GM12878 (cell line): Measurements from ENCODE around the gene CRYGN. TPM values are rescaled to one million over a fixed set of nuclear protein-coding genes. Genes with fewer than 3 reads are reported as not detected.

ENCODE experiments used
- ATAC-seq: fragments of 200-7000 bp; cut with Tn5 transposase; 3 replicates; pipeline ENCODE4 v1.9.1; 2020; ENCODE audit warnings: mild to moderate bottlenecking, moderate library complexity
- BruUV-seq: library from RNA; stranded (reverse); fragments of 400-500 nt; replicated peaks from 2 replicates; lab custom pipeline; 2021; lab: Mats Ljungman, UMichigan
- CTCF ChIA-PET: fragments of 300-600 bp; sonication (Branson Sonifier 250); formaldehyde crosslinking; extraction: SDS; loops from one replicate; lab custom pipeline; 2021; ENCODE audit warnings: inconsistent platforms; lab: Yijun Ruan, JAX
- POLR2A ChIA-PET: fragments of 350-600 bp; formaldehyde crosslinking; extraction: SDS; loops from one replicate; lab custom pipeline; 2021; ENCODE audit warnings: inconsistent platforms; lab: Charles Lee
- RAD21 ChIA-PET: fragments of 300-600 bp; sonication (Branson Sonifier 250); formaldehyde crosslinking; loops from one replicate; lab custom pipeline; 2023; ENCODE audit warnings: antibody characterized with exemption; ENCODE audit not compliant: unreplicated experiment; lab: Charles Lee
- SMC1A ChIA-PET: fragments of 300-600 bp; sonication (Branson Sonifier 250); formaldehyde crosslinking; loops from one replicate; lab custom pipeline; 2023; ENCODE audit not compliant: unreplicated experiment, uncharacterized antibody; lab: Charles Lee
- DNase-seq: peaks from one replicate; pipeline ENCODE4 v3.0.0-alpha.2; 2011; ENCODE audit warnings: low read depth, low spot score
- FAIRE-seq: peaks from 3 replicates; lab custom pipeline; 2011; peaks lifted over from hg19 to GRCh38; lab: Jason Lieb, UNC
- H2AFZ ChIP-seq: 2 replicates; pipeline ENCODE4 v1.6.0; 2011; ENCODE audit warnings: low read depth, low read length, control low read depth; ENCODE audit not compliant: control insufficient read depth
- H3K27ac ChIP-seq: 2 replicates; pipeline ENCODE4 v1.5.1; 2011; ENCODE audit warnings: control low read depth; ENCODE audit not compliant: control insufficient read depth, insufficient read depth
- H3K27me3 ChIP-seq, 2 experiments: replicated peaks in 1 of 2; 2 replicates each; pipeline versions ENCODE4 v1.6.0 to v1.6.1; 2011; ENCODE audit warnings: low read length in 1 of 2; ENCODE audit not compliant: control insufficient read depth in 2 of 2, insufficient read depth in 2 of 2
- H3K36me3 ChIP-seq, 2 experiments: 2 replicates each; pipeline ENCODE4 v1.5.1; 2011; ENCODE audit warnings: low read length in 1 of 2; ENCODE audit not compliant: control insufficient read depth in 2 of 2, insufficient read depth in 2 of 2
- H3K4me1 ChIP-seq: 2 replicates; pipeline ENCODE4 v1.6.1; 2011; ENCODE audit warnings: mild to moderate bottlenecking, low read length, moderate library complexity, mixed read lengths; ENCODE audit not compliant: control insufficient read depth, insufficient read depth
- H3K4me2 ChIP-seq: 2 replicates; pipeline ENCODE4 v1.6.0; 2011; ENCODE audit warnings: control low read depth; ENCODE audit not compliant: control insufficient read depth, insufficient read depth
- H3K4me3 ChIP-seq: fragments of 200-600 bp; sonication (generic); 2 replicates; pipeline ENCODE4 v1.5.1; 2016
- H3K79me2 ChIP-seq: 2 replicates; pipeline ENCODE4 v1.6.0; 2011; ENCODE audit warnings: low read length; ENCODE audit not compliant: control insufficient read depth, insufficient read depth
- H3K9ac ChIP-seq: 2 replicates; pipeline ENCODE4 v1.8.0; 2011; ENCODE audit warnings: low read length, control low read depth, mixed read lengths; ENCODE audit not compliant: control insufficient read depth, insufficient read depth
- H3K9me3 ChIP-seq: replicated peaks from 3 replicates; pipeline ENCODE4 v1.5.1; 2011; ENCODE audit warnings: mild to moderate bottlenecking, low read length; ENCODE audit not compliant: control insufficient read depth, insufficient read depth
- H4K20me1 ChIP-seq: 2 replicates; pipeline ENCODE4 v1.6.0; 2011; ENCODE audit not compliant: control insufficient read depth, insufficient read depth
- ESRRA ChIP-seq: IDR thresholded peaks from 2 replicates; pipeline ENCODE4 v1.6.1; 2012; ENCODE audit warnings: mild to moderate bottlenecking, low read length, improper control_type of control experiment
- FOXK2 ChIP-seq: fragments of 450-650 bp; IDR thresholded peaks from 2 replicates; pipeline ENCODE4 v1.6.1; 2017; ENCODE audit warnings: mild to moderate bottlenecking, moderate library complexity
- NFXL1 ChIP-seq: fragments of 450-650 bp; IDR thresholded peaks from 2 replicates; pipeline ENCODE4 v1.6.1; 2017; ENCODE audit warnings: antibody characterized with exemption, mild to moderate bottlenecking, borderline replicate concordance
- RAD51 ChIP-seq: fragments of 450-650 bp; IDR thresholded peaks from 2 replicates; pipeline ENCODE4 v1.6.1; 2016; ENCODE audit warnings: moderate library complexity, mild to moderate bottlenecking, inconsistent platforms
- RCOR1 ChIP-seq: conservative IDR thresholded peaks from 2 replicates; pipeline ENCODE4 v1.6.1; 2012; ENCODE audit warnings: low read depth, low read length, improper control_type of control experiment
- WRNIP1 ChIP-seq: IDR thresholded peaks from 2 replicates; pipeline ENCODE4 v1.6.1; 2011; ENCODE audit warnings: low read depth, low read length, improper control_type of control experiment, borderline replicate concordance
- ZNF384 ChIP-seq: IDR thresholded peaks from 2 replicates; pipeline ENCODE4 v1.6.1; 2012; ENCODE audit warnings: low read depth, mild to moderate bottlenecking, low read length, improper control_type of control experiment, borderline replicate concordance
- WGBS: methylation state at CpG from one replicate; pipeline ENCODE4 v1.1.6; 2016; ENCODE audit warnings: low lambda C conversion rate; ENCODE audit not compliant: insufficient replicate concordance, insufficient coverage; ENCODE audit errors: missing lambda C conversion rate; 5-methylcytosine and 5-hydroxymethylcytosine counted together
- in situ Hi-C: fragments of 300-500 bp; cut with MboI; formaldehyde crosslinking; loops from 9 replicates; pipeline ENCODE4 v1.14.3; 2018; ENCODE audit warnings: mixed read lengths
- intact Hi-C: fragments of 100-400 bp; cut with micrococcal nuclease; formaldehyde crosslinking; loops from one replicate; pipeline ENCODE4 v1.14.2; 2022; ENCODE audit not compliant: unreplicated experiment
- polyA plus RNA-seq, 11 experiments: library from polyadenylated mRNA; depleted of rRNA in 4 of 11; unstranded in 6 of 11; stranded (reverse) in 5 of 11; fragments of >200 nt; fragmentation: Nextera tagmentation in 4 of 11; fragmentation: Illumina TruSeq in 1 of 11; extraction: Ambion mirVana in 4 of 11; extraction: Trizol in 1 of 11; gene quantifications; 1 replicate in 1 of 11; 2 replicates in 10 of 11; pipeline versions ENCODE4 v1.2.1 to v1.2.3, GENCODE V29; 2011 to 2016; ENCODE audit warnings: inconsistent platforms in 2 of 11, missing spikeins in 2 of 11, low read depth in 1 of 11
- total RNA-seq, 4 experiments: library from RNA; depleted of rRNA in 3 of 4; stranded (reverse); fragments of >200 nt in 3 of 4; fragmentation: Illumina TruSeq in 1 of 4; extraction: Trizol in 1 of 4; gene quantifications; 2 replicates each; pipeline versions ENCODE4 v1.2.1 to v1.2.3, GENCODE V29; 2013 to 2021
- TF ChIP-seq, protein P1 (sequence below): IDR thresholded peaks from 2 replicates; pipeline ENCODE4 v1.6.1; 2012; ENCODE audit warnings: low read depth, low read length, improper control_type of control experiment
- TF ChIP-seq, protein P2 (sequence below): fragments of 150-350 bp; IDR thresholded peaks from 2 replicates; pipeline ENCODE4 v1.6.1; 2014; ENCODE audit warnings: mild to moderate bottlenecking, low read depth, low read length
- TF ChIP-seq, protein P3 (sequence below): fragments of 450-650 bp; IDR thresholded peaks from 2 replicates; pipeline ENCODE4 v1.6.1; 2017; ENCODE audit warnings: low read depth, mild to moderate bottlenecking, moderate library complexity

Gene CRYGN
- total and polyA plus RNA-seq, 10 of the 15 experiments (the other 5 are each of a cell fraction or from before 2014, with no cell fraction given), result not detected

DNA sequence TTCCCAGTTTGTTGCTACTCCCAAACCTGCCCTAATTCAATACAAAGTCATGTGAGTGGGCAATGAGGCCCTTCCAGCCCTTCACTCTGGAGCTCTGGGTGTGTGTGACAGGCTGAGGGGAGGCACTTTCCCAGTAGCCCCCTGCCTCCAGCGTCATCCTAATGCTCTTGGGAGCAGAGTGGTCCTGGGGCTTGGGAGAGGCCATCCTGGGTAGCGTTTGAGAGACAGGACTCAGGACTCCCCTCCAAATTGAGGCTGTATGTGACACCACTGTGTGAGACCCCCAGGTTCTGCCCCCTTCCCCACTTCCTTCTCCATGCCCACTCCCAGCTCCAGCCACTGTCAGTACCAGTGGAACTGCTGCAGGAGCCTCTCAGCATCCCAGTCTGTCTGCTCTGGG lies 6.5 kb upstream of the CRYGN start:
- H3K4me3 ChIP-seq, result no peak overlapping the region
- ChIA-PET POLR2A (no interaction called here), SMC1A (interaction anchor here (0.9 to 1.0 kb wide), 2 partner anchors 78 to 90 kb away, joined by 3 read pairs; no protein-coding TSS in a partner anchor), RAD21 (no interaction called here), CTCF (interaction anchor here (0.6 to 1.2 kb wide), 3 partner anchors 71 to 314 kb away, joined by 3 read pairs; no protein-coding TSS in a partner anchor)
- no TSS peak for BruUV-seq
- H2AFZ ChIP-seq, result no peak overlapping the region
- no peaks in the 10 kb centered on the region; a peak in 1 of 4 replicates for H3K27me3 ChIP-seq
- no peaks in the 10 kb centered on the region for H3K9me3 ChIP-seq
- DNase-seq (no peak), FAIRE-seq (no peak), ATAC-seq (no peak)
- H3K9ac ChIP-seq, result no peak overlapping the region
- no peaks in the 10 kb centered on the region; the same call in 1 of the 2 replicates for H3K4me1 ChIP-seq
- no peaks in the 10 kb centered on the region for H3K79me2 ChIP-seq
- intact Hi-C loops, result no loop called here
- no peaks in the 10 kb centered on the region for H4K20me1 ChIP-seq
- in situ Hi-C loops, result loop anchor here (5.0 to 10.0 kb wide), 2 partner anchors 64 to 82 kb away; no protein-coding TSS in a partner anchor
- H3K27ac ChIP-seq, result no peak overlapping the region
- no peak overlapping the region for H3K4me2 ChIP-seq
- 45% methylated on average over 2 of the region's 2 CpGs for whole genome bisulfite sequencing
- H3K36me3 ChIP-seq, result no peaks in the 10 kb centered on the region
- TF ChIP-seq NFXL1 (no peak), ZNF384 (no peak), FOXK2 (no peak), WRNIP1 (no peak), RAD51 (no peak), ESRRA (no peak), RCOR1 (no peak)
- TF ChIP-seq, protein P1, sequence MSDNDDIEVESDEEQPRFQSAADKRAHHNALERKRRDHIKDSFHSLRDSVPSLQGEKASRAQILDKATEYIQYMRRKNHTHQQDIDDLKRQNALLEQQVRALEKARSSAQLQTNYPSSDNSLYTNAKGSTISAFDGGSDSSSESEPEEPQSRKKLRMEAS, result no peak
- TF ChIP-seq, protein P2, sequence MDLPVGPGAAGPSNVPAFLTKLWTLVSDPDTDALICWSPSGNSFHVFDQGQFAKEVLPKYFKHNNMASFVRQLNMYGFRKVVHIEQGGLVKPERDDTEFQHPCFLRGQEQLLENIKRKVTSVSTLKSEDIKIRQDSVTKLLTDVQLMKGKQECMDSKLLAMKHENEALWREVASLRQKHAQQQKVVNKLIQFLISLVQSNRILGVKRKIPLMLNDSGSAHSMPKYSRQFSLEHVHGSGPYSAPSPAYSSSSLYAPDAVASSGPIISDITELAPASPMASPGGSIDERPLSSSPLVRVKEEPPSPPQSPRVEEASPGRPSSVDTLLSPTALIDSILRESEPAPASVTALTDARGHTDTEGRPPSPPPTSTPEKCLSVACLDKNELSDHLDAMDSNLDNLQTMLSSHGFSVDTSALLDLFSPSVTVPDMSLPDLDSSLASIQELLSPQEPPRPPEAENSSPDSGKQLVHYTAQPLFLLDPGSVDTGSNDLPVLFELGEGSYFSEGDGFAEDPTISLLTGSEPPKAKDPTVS, result no peak
- TF ChIP-seq, protein P3, sequence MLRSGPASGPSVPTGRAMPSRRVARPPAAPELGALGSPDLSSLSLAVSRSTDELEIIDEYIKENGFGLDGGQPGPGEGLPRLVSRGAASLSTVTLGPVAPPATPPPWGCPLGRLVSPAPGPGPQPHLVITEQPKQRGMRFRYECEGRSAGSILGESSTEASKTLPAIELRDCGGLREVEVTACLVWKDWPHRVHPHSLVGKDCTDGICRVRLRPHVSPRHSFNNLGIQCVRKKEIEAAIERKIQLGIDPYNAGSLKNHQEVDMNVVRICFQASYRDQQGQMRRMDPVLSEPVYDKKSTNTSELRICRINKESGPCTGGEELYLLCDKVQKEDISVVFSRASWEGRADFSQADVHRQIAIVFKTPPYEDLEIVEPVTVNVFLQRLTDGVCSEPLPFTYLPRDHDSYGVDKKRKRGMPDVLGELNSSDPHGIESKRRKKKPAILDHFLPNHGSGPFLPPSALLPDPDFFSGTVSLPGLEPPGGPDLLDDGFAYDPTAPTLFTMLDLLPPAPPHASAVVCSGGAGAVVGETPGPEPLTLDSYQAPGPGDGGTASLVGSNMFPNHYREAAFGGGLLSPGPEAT, result no peak
